ENCODE measurements around the gene ZNF692. TPM values are rescaled to one million over a fixed set of nuclear protein-coding genes. Genes with fewer than 3 reads are reported as not detected.

ZNF692 gene
- total RNA-seq, 1 donor from 2014 or later: 23.0 TPM

DNA sequence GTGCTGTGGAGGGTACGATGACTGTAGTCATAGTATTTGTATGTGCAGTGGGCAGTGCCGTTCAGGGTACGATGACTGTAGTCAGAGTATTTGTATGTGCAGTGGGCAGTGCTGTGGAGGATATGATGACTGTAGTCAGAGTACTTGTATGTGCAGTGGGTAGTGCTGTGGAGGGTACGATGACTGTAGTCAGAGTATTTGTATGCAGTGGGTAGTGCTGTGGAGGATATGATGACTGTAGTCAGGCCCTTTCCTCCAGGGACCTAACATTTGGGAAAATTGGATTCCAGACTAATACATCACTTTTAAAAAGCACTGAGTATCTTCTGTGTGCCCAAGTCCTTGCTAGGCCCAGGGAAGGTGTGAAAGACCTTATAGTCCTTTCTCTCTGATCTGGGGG, 17.9 kb downstream of the ZNF692 start:
- no peak for TF ChIP-seq CTCF (IDR thresholded peaks at IDR 0.05; ENCODE audit: borderline replicate concordance)

GRCh38 chr1:248839168-248839555, 19.7 kb downstream of the ZNF692 start:
- no peak for TF ChIP-seq CTCF (IDR thresholded peaks at IDR 0.05; ENCODE audit: borderline replicate concordance)
- intact Hi-C loops (cut with micrococcal nuclease): no loop called here
- Histone ChIP-seq H3K36me3 (no peaks in the 10 kb centered on the region), H3K9me3 (replicated peaks) (no peaks in the 10 kb centered on the region), H3K4me3 (peak overlapping the region; percentile 91), H3K4me1 (peaks cover 64% of the 10 kb centered on the region), H3K27ac (replicated peaks) (peak overlapping the region; percentile 100), H3K27me3 (ENCODE audit: low read depth) (no peaks in the 10 kb centered on the region)
- DNase-seq: no peak

More for the DNA sequence above, 17.9 kb downstream of the ZNF692 start:
- peak overlapping the region; percentile 65 for H3K27ac ChIP-seq (replicated peaks)
- no peaks in the 10 kb centered on the region for H3K9me3 ChIP-seq (replicated peaks)
- H3K4me3 ChIP-seq: no peak overlapping the region
- intact Hi-C loops (cut with micrococcal nuclease): no loop called here
- peaks cover 68% of the 10 kb centered on the region for H3K4me1 ChIP-seq
- H3K27me3 ChIP-seq (ENCODE audit: low read depth): no peaks in the 10 kb centered on the region
- DNase-seq: no peak
- peaks cover 17% of the 10 kb centered on the region for H3K36me3 ChIP-seq

DNA sequence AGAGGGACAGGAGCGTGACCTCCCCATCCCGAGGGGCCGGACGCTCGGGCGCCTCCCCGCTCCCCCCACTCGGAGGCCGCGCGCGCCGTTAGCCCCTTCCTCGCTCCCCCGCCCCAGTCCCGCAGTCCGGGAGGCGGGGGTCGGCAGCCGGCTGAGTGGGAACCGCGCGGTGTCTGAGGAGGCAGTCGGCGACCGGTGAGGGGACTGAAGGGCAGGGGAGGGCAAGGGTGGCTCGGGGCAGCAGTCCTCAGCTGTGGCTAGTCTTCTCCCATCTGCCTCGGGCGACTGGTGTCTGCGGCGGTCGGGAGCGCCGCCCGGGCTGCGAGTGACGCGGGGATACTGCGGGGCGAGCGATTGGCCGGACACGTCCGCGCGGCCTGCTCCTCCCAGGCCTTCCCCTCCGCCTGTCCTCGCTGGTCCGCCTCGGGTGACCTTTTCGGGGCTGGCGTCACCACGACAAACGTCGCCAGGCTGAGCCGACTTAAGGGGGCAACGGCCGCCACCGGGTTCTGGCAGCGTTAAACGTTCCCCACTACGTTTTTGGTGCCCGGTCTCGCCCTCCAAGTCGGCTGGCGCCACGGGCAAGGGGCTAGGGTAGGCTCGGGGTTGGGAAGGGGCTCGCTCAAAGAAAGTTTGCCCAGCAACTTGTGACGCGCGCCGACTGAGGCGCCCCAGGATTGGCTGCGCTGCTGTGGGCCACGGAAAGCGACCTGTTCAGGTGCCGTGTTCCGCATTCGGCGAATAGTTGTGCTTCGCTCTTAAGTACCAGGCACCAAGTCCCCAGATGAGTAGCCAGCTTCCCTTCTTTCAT, 20.3 kb downstream of the ZNF692 start:
- Histone ChIP-seq H3K27ac (replicated peaks) (peak overlapping the region; percentile 100), H3K4me1 (peaks cover 59% of the 10 kb centered on the region), H3K9me3 (replicated peaks) (no peaks in the 10 kb centered on the region), H3K27me3 (ENCODE audit: low read depth) (no peaks in the 10 kb centered on the region), H3K36me3 (no peaks in the 10 kb centered on the region), H3K4me3 (peak overlapping the region; percentile 91)
- intact Hi-C loops (cut with micrococcal nuclease): no loop called here
- TF ChIP-seq CTCF (IDR thresholded peaks at IDR 0.05; ENCODE audit: borderline replicate concordance): no peak
- DNase-seq: peak; percentile 92

GRCh38 chr1:248837781-248838356, 21.0 kb downstream of the ZNF692 start, which contains the start of gene ZNF672:
Gene ZNF672 (plus strand): TSS chr1:248838224. CDS start chr1:248847275, 9,051 bp downstream.
- TF ChIP-seq CTCF (IDR thresholded peaks at IDR 0.05; ENCODE audit: borderline replicate concordance): no peak
- Histone ChIP-seq H3K36me3 (no peaks in the 10 kb centered on the region), H3K27me3 (ENCODE audit: low read depth) (no peaks in the 10 kb centered on the region), H3K4me1 (peaks cover 52% of the 10 kb centered on the region), H3K27ac (replicated peaks) (peak within 1 kb of the TSS; percentile 100), H3K9me3 (replicated peaks) (no peaks in the 10 kb centered on the region), H3K4me3 (peak within 1 kb of the TSS; percentile 91)
- peak; percentile 99 for DNase-seq
- intact Hi-C loops (cut with micrococcal nuclease): no loop called here

- no peak for DNase-seq
- Histone ChIP-seq H3K4me1 (peaks cover 45% of the 10 kb centered on the region), H3K27ac (replicated peaks) (peak overlapping the region; percentile 100), H3K36me3 (no peaks in the 10 kb centered on the region), H3K27me3 (ENCODE audit: low read depth) (no peaks in the 10 kb centered on the region), H3K4me3 (peak overlapping the region; percentile 91), H3K9me3 (replicated peaks) (no peaks in the 10 kb centered on the region)
- TF ChIP-seq CTCF (IDR thresholded peaks at IDR 0.05; ENCODE audit: borderline replicate concordance): no peak
- intact Hi-C loops (cut with micrococcal nuclease): no loop called here
Observed at GRCh38 chr1:248837045-248837780, 21.7 kb downstream of the ZNF692 start.
